GM03348 (cell line): ENCODE measurements around the gene AKT2.

ENCODE experiments used
- DNase-seq: peaks from one replicate; pipeline ENCODE4 v3.0.0; 2012; ENCODE audit warnings: low spot score

Gene AKT2

DNA sequence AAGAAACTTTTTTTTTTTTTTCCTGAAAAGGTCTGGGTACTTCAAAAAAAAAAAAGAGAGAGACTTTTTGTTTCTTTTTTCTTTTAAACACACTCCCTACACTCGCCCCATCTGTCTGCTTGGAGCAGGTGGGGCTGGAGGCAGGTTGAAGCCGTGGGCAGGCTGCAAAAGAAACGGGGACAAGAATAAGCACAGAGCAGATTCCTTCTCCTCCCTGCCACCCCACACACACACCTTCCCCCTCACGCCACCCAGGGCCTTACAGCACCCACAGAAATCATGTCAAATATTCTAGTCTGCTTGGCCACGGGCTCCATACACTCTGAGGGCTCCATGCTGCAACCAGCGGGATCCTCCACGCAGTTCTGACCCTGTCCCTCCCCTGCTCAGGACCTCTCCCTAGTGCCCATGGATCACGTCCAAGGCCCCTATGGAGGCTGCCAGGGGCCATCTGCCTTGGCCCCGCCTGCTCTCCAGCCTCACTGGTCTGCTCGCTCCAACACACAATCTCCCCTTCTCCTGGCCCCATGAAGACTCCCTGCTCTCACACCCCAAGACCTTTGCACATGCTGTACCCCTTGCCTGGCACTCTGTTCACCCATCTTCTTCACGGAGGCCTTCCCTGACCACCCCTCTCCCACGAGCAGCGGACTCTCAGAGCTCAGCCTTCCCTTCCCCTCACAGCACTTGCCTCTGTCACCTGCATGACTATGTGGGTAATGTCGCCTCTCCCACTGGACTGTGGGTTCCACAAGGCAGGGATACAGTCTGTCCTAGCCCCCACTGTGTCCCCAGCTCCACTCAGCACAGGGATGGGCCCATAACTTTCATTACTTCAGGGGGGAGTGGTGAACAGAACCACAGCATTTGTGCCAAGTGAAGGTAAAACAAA, 11.4 kb downstream of the AKT2 start:
- DNase-seq: no peak

DNA sequence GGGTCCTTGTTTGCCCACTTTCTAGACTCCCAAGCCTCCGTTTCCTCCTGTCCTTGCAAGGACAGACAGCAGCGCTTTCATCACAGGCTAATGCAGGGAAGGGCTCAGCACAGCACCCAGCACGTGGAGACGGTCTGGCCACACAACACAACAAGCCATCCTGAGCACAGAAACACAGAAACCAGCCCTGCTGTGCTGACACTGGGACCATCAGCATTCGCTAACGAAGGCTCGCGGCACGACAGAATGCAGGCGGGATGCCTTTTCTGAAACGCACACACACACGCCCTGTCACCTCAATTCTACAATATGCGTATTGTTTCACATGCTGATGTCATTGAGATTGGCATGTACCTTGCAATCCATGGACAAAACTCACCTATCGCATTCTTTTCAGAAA, 12.9 kb downstream of the AKT2 start:
- no peak for DNase-seq

DNA sequence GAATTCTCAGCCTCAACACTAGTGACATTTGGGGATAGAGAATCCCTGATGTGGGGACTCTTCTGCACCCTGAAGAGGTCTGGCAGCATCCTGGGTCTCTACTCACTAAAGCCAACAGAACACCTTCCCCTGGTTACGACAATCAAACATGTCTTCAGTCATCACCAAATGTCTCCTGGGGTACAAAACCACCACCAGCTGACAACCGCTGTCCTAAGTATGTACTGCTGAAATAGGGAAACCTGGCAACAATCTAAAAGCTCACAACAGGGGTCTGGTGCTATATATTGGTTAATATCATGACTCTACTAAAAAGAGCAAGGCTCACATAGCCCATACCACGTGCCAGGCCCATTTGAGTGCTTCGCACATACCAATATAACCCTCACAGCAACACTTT, 13.4 kb downstream of the AKT2 start:
- DNase-seq: no peak

DNA sequence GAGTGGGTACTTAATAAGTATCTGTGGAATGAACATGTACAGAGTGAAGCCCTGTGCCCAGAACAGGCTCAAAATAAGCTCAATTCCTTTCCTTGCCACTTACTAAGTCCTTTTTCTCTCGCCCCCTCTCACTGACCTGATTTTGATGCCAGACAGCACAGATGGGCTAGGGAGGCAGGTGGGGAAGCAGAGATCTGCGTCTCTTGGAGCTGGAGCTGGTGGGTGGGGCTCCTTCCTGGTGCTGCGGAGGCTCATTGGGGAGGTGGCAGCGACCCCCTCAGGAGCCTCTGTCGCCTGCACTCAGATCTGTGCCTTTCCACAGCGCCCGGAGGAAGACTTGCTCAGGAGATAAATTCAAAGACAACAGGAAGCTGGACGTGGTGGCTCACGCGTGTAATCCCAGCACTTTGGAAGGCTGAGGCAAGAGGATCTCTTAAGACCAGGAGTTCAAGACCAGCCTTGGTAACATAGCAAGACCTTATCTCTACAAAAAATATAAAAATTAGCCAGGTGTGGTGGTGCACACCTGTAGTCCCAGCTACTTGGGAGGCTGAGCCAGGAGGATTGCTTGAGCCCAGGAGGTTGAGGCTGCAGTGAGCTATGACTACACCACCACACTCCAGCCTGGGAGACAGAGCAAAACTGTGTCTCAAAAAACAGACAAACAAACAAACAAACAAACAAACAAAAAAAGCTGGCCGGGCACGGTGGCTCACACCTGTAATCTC, 14.6 kb downstream of the AKT2 start:
- no peak for DNase-seq

- no peak for DNase-seq
These were observed 15.8 kb downstream of the AKT2 start for GRCh38 chr19:40269216-40269940.

DNA sequence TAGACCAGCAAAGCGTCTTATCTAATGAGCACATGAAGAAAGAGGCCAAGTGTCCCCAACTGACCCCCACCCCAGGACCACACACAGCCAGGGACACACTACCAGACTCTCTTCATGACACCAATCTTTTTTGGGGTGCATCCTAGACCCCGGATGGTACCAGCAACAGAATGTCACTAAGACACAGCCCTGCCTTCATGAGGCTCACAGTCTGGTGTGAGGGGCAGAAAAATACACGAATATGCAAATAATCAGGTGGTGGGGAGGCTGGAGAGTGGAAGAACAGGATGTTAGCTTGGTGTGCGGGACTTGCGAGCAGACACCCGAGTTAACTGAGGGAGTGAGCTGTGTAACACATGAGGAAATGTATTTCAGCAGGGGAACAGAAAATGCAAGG, 17.5 kb downstream of the AKT2 start:
- no peak for DNase-seq

GRCh38 chr19:40266912-40267600, 18.1 kb downstream of the AKT2 start:
- DNase-seq: no peak

GRCh38 chr19:40266119-40266518, 19.0 kb downstream of the AKT2 start:
- DNase-seq: no peak

DNA sequence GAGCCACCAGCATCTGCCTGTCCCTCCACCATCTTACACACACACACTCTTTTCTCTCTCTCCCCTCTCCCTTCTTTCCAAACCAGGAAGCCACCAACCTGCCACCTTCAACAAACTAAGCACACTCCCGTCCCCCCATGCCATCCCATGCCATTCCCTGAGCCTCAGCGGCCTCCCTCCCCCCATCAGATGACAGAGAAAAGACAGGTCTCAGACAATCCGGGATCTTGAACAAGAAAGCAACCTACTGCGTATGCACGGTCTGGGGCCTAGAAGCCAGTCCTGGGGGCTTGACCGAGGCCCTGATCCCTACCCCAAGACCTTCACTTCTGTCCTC, 19.4 kb downstream of the AKT2 start:
- DNase-seq: no peak

DNA sequence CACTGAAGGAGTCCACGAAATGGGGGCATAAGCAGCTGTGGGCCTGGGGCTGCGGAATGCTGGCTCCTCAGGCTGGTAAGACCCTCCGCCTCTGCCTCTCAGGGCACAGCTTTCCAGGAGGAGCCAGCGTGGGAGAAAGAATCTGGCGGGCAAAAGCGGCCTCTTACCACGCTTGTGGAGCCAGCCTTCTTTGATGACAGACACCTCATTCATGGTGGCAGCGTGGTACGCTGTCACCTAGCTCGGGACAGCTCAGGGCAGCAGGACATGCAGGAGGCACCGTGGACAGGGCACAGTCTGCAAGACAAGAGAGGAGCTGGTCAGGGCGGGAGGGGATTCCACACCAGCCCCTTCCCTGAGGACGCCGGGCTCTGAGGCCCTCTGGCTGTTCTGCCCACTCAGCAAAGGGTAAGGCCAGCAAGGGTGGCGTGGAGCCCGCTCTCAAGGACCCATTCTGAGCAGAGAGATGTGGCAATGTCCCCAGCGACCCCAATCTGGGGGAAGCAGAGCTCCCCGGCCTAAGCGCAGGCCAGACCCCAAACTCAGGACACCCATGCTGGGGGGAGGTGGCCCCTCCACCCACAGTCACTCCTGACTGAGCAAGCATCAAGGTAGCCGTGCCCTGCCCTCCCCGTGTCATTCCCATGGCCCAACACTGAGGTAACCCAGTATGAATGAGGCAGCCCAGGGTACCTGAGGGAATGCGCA, 19.9 kb downstream of the AKT2 start:
- no peak for DNase-seq

DNA sequence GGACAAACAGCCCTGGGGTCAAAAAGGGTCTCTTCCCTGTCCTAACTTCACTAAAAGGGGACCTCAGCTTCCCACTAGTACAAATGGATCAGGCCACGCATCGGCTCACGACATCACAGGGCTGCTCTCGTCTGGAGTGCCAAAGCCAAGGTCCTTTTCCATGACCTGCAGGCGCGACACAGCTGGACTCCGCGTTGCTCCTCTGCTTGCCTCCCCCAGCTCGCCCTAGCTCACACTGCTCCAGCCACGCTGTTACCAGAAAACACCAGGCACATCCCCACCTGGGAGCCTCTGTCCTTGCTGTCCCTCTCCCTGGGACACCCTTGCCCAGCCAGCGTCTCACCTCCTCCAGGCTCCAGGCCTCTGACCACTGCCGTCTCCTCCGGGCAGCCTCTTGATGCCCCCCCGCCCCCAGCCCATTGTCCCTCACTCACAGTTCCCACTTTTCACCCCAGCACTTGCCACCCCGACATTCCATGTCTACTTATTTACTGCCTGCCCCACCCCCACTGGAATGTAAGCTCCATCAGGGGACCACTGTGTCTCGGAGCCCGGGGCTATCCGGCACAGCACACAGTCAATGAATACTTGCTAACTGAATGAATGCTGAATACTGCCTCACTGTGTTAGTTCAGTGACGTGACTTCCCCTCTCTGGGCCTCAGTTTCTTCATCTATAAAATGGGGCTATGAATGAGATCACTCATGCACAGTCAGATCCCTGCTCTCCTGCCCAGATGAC, 20.7 kb downstream of the AKT2 start:
- no peak for DNase-seq

DNA sequence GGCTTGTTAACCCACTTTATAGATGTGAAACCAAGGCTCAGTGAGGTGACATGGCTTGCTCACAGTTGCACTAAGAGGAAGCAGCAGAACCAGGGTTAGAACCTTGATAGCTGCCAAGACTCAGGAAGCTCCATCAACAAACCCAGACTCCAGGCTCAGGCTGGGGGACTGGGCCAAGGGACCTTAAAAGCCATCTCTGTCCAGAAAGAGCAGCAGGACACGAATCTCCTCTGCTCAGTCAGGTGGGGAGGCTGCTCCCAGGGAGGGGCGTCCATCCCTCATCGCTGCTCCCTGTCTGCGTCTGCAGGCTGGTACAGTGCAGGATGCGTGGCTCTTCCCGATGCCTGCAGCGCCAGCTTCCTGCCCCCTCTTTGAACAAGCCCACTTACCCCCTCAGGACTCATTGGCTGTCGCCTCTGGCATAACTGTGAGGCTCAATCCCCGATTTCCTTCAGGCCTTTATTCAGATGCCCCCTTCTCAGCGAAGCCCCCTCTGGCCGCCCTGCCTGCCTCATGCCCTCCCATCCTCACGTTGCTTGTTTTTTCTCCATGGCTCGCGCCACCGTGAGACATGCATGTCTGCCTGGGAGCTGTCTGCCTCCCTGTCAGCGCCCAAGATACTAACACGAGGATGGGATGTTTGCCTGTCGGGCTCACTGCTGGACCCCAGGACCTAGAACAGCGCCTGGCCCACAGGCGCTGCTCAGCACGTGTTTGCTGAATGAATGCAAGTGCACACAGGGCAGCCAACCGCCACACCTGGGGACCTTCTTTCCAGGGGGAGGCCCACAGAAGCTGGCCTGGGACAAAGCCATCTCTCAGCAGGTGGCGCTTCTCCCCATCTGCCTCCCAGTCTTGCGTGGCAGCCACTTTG, 21.5 kb downstream of the AKT2 start:
- DNase-seq: no peak

DNA sequence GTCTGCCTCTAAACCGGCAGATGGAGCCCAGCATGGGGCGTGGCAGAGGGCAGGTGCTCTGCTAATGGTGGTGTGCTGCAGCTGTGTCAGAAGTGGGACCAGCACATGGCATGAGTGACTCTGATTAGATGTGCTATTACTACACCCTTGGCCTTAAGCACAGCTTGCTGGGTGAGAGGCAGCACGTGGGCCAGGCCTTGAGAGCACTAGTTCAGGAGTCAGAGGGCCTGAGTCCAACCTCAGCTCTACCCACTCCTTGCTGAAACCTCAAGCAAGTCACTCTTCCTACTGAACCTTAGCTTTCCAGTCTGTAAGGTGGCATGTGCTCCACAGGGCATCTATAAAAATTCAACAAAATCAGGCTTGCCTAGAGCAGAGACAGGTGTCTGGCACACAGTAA, 22.7 kb downstream of the AKT2 start:
- no peak for DNase-seq

DNA sequence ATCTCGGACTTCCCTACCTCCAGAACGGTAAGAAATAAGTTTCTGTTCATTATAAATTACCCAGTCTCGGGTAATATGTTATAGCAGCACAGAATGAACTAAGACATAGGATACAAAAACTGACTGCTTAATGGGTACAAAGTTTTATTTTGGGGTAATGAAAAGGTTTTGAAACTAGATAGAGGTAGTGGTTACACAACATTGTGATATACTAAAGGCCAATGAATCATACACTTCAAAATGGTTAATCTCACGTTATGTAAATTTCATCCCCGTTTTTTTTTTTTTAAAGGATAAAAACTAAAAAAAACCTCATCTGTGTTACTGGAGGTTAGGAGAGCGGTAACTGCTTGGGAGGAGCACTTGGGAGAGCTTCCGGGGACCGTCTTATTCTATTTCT, 23.5 kb downstream of the AKT2 start:
- no peak for DNase-seq

DNA sequence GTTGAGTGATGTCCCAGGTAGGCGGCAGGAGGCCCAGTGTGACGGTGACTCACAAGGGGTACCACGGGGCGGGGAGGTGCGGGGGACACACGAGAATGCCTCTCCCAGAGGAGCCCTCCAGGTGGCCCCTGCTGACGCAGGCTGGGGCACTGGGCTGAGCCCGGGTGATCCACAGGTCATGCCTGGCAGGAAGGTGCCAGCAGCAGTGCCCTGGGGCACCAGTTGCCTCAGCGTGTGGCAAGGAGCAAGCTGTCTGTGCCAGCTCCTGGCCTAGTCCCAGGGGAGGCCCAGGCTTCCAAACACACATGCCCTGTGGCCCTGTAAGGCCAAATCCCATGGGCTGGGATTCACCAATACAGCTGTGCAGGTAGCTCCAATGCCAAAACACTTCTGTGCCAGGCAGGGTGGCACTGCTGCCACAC, 28.0 kb downstream of the AKT2 start:
- DNase-seq: no peak

DNA sequence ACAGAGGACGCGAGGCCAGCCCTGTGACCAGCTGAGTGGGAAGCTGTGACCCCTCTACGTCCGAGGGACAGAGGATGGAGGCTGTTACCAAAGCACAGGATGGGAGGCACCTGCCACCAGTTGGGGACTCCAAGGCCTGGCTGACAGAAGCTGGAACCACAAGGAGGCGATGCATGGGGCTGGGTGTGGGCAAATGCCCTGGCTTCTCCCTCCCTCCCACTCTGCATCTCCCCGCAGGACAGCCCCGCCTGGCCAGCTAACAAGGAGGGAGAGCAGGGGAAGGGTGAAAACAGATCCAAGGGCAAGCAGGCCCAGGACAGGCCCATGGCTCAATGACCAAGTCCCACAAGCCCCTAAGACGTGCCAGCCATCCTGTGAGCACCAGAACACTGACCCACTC, 28.6 kb downstream of the AKT2 start:
- DNase-seq: no peak

DNA sequence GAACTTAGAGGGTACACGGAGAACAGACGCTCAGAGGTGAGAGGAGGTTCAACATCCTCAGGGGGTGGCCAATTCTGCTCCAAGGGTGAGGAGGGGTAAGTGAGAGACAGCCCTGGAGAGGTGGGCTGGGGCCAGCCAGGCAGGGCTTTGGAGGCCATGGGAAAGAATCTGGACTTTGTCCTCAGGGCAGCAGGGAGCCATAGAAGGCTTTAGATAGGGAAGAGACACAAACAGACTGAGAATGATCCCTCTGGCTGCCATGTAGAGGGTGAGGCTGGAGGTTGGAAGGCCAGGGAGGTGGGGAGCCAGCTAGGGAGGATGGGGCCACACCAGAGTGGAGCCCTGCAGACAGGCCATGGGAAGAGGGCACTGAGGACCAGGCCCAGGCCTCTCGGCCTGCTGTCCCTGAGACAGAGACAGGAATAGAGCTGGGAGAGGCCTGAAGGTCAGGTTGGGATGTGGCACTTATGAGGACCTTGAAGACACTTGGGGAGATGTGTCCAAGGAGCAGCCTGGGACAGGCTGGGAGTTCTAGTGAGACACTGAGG, 29.5 kb downstream of the AKT2 start:
- DNase-seq: no peak

DNA sequence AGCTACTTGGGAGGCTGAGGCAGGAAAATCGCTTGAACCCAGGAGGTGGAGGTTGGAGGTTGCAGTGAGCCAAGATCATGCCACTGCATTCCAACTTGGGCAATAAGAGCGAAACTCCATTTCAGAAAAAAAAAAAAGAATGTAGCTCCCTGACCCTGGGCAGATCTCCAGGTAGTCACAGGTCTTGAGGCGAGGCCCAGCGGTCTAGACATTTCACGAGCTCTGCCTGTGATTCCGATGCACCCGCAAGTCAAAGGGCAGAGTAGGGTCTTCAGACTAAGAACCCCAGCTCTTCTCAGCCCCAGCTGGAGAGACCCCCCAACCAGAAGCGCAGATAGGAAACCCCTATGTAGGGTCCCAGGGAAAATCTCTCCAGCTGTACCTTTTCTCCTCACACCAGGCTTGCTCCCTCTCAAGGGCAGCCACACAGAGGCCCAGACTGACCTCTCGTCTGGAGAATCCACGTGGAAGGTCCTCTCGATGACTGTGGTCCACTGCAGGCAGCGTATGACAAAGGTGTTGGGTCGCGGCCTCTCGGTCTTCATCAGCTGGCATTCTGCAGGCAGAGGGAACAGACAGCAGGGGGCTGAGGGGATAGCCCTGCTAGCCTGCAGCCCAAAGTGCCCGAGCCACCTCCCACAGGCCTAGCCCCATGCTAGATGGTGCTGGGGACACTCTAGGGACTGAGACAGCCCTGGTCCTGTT, 30.3 kb downstream of the AKT2 start:
- DNase-seq: no peak

DNA sequence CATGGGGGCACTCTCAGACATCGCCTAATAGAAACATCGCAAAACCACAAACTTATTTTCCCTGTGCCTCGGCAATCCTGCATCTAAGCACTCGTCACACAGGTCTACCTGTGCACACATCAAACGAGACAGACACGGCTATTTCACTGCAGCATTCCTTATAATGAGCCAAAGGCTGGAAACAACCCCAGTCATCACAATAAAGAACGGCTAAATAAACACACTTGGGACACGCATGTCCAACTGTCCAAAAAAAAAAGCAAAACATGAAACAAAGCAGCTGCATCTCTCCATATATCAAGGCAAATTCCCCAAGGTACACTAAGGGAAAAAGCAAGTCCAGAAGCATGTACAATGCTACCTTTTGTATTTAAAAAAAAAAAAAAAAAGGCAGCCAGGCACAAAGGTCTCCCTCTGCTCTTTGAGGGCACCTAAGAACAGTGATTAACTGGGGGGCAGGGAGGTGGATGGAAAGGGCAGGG, 31.5 kb downstream of the AKT2 start:
- DNase-seq: no peak
